GM10847 (cell line): Measurements from ENCODE around the gene TMEM244.

ENCODE experiments used
- POLR2A ChIP-seq: IDR thresholded peaks from 2 replicates; pipeline ENCODE4 v1.6.1; 2011; ENCODE audit not compliant: insufficient read length; ENCODE audit errors: extremely low read depth

The TMEM244 gene

DNA sequence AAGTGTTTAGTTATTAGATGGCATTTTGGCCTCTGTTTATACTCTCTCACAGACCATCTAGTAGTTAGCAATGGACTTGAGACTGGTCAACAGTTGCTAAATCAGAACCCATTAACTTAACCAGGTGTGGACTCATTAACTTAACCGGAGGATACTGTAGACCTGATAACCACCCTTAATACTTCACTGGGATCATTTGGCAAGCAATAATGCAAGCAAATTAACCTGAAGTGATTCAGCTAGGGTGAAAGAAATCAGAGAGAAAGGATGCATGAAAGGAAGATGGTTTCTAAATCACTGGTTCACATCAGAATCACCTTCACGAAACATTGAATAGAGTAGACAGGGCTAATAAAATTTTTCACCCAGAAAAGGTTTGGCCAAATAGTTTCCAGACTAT, 73.3 kb downstream of the TMEM244 start:
- no peak for TF ChIP-seq POLR2A

GRCh38 chr6:129786548-129786947, 74.6 kb downstream of the TMEM244 start:
- TF ChIP-seq POLR2A = no peak

GRCh38 chr6:129785756-129786135, 75.4 kb downstream of the TMEM244 start:
- TF ChIP-seq POLR2A = no peak

GRCh38 chr6:129785047-129785755, 75.9 kb downstream of the TMEM244 start:
- TF ChIP-seq POLR2A = no peak
